ENCODE results near the gene SCN3A. TPM values are rescaled to one million over a fixed set of nuclear protein-coding genes. Genes with fewer than 3 reads are reported as not detected.
A peak's percentile ranks its signal among the peaks of the same experiment; 100 is the strongest.

The SCN3A gene
- 0.24 TPM for polyA plus RNA-seq (2013, experiment 1 of 2; ENCODE audit: insufficient read length)
- polyA plus RNA-seq (2013, experiment 2 of 2; ENCODE audit: insufficient read length) = 0.06 TPM

GRCh38 chr2:165203689-165204559, at the start of gene SCN3A:
Gene SCN3A, minus strand, starts transcription at chr2:165204050. Its CDS starts 27,656 bp downstream, at chr2:165176394.
- peak; percentile 51 for DNase-seq

- no peak for DNase-seq
Measured at GRCh38 chr2:165253178-165253577, 49.3 kb upstream of the SCN3A start.

- no peak for DNase-seq
Measured at GRCh38 chr2:165251366-165251765, 47.5 kb upstream of the SCN3A start.

GRCh38 chr2:165248238-165248637, 44.4 kb upstream of the SCN3A start:
- no peak for DNase-seq

- DNase-seq = no peak
Measured at GRCh38 chr2:165245081-165245793, 41.4 kb upstream of the SCN3A start.

- DNase-seq = no peak
Measured at GRCh38 chr2:165240916-165241315, 37.1 kb upstream of the SCN3A start.

- DNase-seq = no peak
Measured at GRCh38 chr2:165239856-165240515, 36.1 kb upstream of the SCN3A start.

- peak; percentile 32 for DNase-seq
Measured at GRCh38 chr2:165239230-165239629, 35.4 kb upstream of the SCN3A start, which contains the start of gene SCN2A. Gene SCN2A, plus strand, starts transcription at chr2:165239414. Its CDS starts 56,410 bp downstream, at chr2:165295824.

GRCh38 chr2:165238295-165238694, 34.4 kb upstream of the SCN3A start:
- peak; percentile 19 for DNase-seq

GRCh38 chr2:165237056-165237455, 33.2 kb upstream of the SCN3A start:
- no peak for DNase-seq

- no peak for DNase-seq
Measured at GRCh38 chr2:165227571-165227970, 23.7 kb upstream of the SCN3A start.

- DNase-seq = no peak
Measured at GRCh38 chr2:165224941-165225340, 21.1 kb upstream of the SCN3A start.

- DNase-seq = no peak
Measured at GRCh38 chr2:165219481-165219880, 15.6 kb upstream of the SCN3A start.

GRCh38 chr2:165214093-165214492, 10.2 kb upstream of the SCN3A start:
- DNase-seq = no peak

GRCh38 chr2:165208094-165208493, 4.2 kb upstream of the SCN3A start:
- no peak for DNase-seq

GRCh38 chr2:165205865-165206264, 2.0 kb upstream of the SCN3A start:
- no peak for DNase-seq

GRCh38 chr2:165202239-165202638, 1.6 kb downstream of the SCN3A start:
- DNase-seq = no peak

- DNase-seq = no peak
Measured at GRCh38 chr2:165198181-165198580, 5.7 kb downstream of the SCN3A start.

GRCh38 chr2:165197346-165197745, 6.5 kb downstream of the SCN3A start:
- no peak for DNase-seq

GRCh38 chr2:165196411-165196810, 7.4 kb downstream of the SCN3A start:
- no peak for DNase-seq

- no peak for DNase-seq
Measured at GRCh38 chr2:165193178-165193777, 10.6 kb downstream of the SCN3A start.

GRCh38 chr2:165192729-165193128, 11.1 kb downstream of the SCN3A start:
- no peak for DNase-seq

Measured in fibroblast of skin of abdomen (primary cell).